NCI-H82 (cell line): ENCODE results near the gene APOC1.
"Not testable (repeated sequence)": the region's sequence is repeated elsewhere in the genome, so short reads cannot be mapped to it uniquely, and the experiment has no call there.

Experiments used
- DNase-seq: peaks from one replicate; lab custom pipeline; 2025; lab: John Stamatoyannopoulos, UW

Gene APOC1

DNA sequence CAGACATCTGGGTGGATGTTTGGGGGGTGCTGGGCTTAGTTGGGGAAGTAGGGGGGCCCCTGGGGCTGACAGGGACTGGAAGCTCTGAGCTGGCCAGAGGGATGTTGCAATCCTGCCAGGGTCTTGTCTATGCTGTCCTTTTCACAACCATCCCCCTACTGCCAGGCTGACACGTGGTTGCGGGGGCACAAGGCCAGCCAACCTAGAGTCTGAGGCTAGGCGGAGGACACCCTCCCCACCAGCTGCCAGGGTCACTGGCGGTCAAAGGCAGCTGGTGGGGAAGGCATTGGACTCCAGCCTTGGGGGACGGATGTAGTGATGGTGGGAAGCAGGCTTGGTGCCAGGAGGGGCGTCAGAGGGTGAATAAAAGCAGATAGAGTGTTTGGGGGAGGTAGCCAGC lies 1.6 kb upstream of the APOC1 start:
- no peak for DNase-seq

DNA sequence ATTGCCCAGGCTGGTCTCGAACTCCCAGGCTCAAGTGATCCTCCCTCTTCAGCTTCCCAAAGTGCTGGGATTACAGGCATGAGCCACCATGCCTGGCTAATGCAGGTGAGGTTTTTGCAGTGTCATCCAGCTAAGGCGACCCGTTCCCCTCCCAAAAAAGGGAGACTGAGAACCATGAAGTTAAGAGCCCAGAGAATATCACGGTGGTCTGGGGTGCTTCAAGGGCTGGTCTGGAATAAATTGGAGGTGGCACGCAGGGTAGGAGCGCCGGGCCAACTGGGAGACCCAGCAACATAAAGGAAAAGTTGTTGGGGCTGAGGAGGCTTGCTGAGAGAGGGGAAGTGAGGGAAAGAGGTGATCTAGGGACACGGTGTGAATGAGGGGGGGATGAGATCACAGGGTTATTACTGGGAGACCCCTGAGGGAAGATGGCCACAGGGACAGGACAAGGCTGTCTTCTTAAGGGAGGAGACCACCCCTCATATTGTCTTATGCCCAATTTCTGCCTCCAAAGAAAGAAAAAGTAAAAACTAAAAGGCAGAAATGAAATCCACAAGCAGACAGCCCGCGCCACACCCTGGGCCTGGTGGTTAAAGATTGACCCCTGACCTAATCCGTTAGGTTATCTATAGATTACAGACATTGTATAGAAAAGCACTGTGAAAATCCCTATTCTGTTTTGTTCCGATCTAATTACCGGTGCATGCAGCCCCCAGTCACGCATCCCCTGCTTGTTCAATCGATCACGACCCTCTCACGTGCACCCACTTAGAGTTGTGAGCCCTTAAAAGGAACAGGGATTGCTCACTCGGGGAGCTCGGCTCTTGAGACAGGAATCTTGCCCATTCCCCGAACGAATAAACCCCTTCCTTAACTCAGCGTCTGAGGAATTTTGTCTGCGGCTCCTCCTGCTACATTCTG lies 636 bp upstream of the APOC1 start:
- DNase-seq: not testable (repeated sequence)

DNA sequence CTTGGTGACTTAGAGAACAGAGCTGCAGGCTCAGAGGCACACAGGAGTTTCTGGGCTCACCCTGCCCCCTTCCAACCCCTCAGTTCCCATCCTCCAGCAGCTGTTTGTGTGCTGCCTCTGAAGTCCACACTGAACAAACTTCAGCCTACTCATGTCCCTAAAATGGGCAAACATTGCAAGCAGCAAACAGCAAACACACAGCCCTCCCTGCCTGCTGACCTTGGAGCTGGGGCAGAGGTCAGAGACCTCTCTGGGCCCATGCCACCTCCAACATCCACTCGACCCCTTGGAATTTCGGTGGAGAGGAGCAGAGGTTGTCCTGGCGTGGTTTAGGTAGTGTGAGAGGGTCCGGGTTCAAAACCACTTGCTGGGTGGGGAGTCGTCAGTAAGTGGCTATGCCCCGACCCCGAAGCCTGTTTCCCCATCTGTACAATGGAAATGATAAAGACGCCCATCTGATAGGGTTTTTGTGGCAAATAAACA lies 9.9 kb downstream of the APOC1 start:
- no peak for DNase-seq

DNA sequence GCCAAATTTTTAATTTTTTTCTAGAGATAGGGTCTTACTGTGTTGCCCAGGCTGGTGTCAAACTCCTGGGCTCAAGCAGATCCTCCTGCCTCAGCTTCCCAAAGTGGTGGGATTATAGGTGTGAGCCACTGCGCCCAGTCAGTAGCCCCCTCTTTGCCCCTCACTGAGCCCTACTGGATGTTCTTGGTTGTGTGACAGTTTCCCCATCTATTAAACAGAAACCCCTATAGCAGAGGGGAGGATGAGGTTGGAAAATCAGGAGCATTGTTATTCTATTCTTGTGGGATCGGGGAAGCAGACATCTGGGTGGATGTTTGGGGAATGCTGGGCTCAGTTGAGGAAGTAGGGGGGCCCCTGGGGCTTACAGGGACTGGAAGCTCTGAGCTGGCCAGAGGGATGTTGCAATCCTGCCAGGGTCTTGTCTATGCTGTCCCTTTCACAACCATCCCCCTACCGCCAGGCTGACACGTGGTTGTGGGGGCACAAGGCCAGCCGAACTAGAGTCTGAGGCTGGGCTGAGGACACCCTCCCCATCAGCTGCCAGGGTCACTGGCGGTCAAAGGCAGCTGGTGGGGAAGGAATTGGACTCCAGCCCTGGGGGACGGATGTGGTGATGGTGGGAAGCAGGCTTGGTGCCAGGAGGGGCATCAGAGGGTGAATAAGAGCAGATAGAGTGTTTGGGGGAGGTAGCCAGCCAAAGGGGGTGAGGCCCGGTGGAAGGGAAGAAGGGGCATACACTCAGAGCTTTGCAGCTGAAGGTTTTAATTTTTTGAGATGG lies 10.9 kb downstream of the APOC1 start:
- no peak for DNase-seq

DNA sequence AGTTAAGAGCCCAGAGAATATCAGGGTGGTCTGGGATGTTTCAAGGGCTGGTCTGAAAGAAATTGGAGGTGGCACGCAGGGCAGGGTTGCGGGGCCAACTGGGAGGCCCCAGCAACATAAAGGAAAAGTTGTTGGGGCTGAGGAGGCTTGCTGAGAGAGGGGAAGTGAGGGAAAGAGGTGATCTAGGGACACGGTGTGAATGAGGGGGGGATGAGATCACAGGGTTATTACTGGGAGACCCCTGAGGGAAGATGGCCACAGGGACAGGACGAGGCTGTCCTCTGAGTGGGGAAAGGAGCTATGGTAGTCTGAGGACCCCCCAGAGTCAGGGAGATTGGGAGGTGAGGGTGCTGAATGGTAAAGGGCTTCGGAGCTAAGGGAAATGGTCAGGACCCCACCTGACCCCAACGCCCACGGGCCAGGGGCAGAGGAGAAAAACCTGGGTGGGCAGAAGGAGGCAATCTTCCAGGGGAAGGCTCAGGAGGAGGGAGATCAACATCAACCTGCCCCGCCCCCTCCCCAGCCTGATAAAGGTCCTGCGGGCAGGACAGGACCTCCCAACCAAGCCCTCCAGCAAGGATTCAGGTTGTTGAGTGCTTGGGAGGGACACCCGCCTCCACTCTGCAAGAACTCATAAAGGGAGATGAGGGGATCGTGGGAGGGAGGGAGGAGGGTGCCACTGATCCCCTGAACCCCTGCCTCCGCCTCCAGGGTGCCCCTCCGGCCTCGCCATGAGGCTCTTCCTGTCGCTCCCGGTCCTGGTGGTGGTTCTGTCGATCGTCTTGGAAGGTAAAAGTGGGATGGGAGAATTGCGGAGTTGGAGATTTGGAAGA lies 12.1 kb downstream of the APOC1 start:
- DNase-seq: not testable (repeated sequence)

DNA sequence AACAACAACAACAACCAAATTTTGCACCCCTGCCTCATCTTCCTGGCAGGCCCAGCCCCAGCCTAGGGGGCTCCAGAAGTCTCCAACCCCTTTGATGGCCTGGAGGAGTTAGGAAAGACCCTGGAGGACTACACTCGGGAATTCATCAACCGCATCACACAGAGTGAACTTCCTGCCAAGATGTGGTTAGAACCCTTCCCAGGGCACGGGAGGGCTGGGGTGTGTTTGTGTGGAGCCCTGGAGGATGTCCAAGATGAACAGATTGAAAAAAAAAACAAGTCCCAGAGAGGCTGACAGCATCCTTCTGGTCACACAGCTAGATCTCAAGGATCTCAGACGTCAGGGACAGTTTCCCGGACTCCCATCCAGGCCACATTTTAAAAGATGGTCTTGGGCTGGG lies 13.3 kb downstream of the APOC1 start:
- DNase-seq: no peak

DNA sequence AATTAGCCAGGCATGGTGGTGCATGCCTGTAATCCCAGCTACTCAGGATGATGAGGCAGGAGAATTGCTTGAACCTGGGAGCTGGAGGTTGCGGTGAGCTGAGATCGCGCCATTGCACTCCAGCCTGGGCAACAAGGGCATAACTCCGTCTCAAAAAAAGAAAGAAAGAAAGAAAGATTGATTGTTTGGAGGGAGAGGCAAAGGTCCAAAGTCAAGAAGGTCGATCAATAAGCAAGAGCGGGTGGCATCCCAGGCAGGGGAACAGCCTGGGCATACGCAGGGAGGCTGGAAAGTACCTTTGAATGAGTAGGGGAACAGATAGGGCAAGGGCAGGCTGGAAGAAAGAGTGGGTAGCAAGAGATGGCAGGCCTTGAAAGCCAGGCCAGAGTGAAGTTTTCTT lies 15.7 kb downstream of the APOC1 start:
- DNase-seq: no peak

DNA sequence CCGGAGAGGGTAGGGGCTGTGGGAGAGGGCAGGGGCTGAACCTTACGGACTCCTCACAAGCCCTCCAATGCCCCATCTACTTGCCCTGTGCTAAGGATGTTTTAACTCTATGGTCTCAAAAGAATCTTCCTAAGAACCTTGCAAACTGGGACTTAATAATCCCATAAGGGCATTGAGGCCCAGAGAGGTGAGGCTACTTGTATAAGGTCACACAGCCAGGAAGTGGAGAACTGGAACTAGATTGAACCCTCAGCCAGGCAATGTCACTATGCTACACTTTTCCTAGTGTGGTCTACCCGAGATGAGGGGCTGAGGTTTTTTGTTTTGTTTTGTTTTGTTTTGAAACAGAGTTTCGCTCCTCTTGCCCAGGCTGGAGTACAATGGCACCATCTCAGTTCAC lies 17.1 kb downstream of the APOC1 start:
- DNase-seq: no peak

DNA sequence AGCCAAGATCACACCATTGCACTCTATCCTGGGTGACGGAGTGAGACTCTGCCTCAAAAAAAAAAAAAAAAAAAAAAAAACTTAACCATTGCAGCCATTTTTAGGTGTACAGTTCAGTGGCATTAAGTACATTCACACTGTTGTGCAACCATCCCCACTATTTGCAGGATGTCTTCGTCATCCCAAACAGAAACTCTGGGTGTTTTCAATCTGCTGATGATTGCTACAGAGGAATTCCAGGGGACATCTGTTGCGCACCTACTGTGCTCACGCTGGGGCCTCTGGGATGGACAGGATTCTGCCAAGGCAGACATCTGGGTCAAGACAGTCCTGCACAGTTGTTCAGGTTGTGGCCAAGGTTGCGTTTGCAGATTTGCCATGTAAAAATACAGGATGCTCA lies 25.3 kb downstream of the APOC1 start:
- no peak for DNase-seq

DNA sequence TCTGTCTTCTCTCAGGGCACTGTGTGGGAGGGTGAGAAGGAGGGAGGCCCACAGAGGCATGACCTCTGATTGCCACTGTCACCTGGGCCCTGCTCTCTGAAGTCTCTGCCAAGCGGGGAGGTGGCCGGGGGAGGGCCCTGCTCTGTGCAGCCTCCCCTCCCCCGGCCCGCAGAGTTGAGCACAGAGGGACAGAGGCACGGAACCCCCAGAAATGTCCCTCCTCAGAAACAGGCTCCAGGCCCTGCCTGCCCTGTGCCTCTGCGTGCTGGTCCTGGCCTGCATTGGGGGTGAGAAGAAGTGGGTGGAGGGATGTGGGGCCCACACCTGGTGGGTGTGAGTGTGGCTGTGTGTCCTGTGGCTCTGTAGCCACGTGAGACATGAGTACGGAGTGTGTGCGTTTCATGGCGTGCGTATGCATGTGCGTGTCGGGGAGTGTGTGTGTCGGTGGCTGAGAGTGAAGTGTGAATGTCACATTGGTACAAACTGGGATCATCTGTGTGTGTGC lies 27.7 kb downstream of the APOC1 start, which contains the start of gene APOC4:
TSS of gene APOC4 (plus strand) at position 171 of the 505 bp plus-strand sequence. CDS start at position 212, 41 bp downstream.
- no peak for DNase-seq

DNA sequence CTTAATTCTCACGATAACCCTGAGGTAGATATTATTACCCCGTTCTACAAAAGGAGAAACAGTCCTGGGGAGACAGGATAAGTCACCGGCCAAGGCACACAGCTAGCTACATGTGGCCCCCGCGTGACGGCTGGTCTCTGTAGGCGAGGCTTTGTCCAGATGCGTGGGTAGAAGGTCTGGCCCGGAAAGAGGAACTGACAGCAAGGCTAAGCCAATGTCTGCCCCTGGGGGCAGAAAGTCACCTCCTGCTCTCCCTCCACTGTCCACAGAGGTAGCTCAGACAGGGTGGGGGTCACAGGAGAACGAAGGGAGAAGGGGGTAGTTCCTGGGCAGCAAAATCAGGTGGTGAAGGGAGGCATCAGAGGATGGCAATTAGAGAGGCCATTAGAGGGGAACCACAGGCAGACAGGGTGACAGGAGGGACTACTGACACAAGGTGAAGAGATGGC lies 29.4 kb downstream of the APOC1 start:
- DNase-seq: no peak

DNA sequence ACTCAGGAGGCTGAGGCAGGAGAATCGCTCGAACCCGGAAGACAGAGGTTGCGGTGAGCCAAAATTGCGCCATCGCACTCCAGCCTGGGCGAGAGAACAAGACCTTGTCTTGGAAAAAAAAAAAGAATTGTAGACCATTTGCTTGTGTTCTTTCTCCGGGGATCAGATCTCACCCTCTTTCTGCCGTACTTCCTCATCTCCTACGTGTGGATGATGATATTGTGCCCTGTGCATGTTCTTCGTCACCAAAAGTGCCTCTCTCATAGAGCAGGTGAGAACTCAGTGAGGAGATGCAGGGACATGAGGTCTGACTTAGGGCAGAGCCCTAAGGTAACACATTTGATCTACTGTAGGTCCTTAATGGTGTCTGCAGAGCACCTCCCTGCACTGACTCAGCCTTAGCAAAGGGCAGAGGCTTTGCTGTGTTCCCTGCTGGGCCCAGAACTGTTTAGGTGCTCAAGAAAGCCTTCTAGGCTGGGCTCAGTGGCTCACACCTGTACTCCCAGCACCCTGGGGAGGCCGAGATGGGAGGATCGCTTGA lies 32.7 kb downstream of the APOC1 start:
- DNase-seq: no peak

DNA sequence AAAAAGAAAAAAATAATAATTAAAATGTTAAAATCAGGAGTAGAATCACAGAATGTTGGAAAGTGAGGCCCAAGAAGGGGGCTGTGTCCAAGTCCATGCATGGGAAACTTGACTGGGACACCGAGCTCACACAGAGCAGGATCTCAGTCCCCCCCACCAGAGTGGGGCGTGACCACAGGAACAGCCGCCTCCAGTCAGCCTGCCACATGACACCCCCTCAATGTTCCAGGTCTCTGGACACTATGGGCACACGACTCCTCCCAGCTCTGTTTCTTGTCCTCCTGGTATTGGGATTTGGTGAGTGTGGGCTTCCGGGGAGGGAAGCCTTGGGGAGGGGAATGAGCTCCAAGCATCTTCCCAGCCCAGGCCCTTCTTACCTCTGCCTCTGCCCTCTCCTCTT lies 33.8 kb downstream of the APOC1 start:
- no peak for DNase-seq

DNA sequence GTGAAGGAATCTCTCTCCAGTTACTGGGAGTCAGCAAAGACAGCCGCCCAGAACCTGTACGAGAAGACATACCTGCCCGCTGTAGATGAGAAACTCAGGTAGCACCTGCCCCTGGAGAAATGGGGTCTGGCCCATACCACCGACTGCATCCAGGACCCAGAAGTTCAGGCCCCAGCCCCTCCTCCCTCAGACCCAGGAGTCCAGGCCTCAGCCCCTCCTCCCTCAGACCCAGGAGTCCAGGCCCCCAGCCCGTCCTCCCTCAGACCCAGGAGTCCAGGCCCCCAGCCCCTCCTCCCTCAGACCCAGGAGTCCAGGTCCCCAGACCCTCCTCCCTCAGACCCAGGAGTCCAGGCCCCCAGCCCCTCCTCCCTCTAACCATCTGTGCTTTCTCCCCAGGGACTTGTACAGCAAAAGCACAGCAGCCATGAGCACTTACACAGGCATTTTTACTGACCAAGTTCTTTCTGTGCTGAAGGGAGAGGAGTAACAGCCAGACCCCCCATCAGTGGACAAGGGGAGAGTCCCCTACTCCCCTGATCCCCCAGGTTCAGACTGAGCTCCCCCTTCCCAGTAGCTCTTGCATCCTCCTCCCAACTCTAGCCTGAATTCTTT lies 34.5 kb downstream of the APOC1 start:
- peak; percentile 45 for DNase-seq

DNA sequence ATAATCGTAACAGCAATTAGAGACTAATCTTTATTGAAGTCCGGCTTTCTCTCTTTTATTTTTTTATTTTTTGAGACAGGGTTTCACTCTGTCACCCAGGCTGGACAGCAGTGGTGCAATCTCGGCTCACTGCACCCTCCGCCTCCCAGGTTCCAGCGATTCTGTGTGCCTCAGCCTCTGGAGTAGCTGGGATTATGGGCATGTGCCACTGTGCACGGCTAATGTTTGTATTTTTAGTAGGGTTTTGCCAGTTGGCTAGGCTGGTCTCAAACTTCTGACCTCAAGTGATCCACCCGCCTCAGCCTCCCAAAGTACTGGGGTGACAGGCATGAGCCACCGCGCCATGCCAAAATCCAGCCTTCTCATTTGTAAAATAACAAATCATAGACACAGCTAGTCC lies 35.1 kb downstream of the APOC1 start:
- no peak for DNase-seq

DNA sequence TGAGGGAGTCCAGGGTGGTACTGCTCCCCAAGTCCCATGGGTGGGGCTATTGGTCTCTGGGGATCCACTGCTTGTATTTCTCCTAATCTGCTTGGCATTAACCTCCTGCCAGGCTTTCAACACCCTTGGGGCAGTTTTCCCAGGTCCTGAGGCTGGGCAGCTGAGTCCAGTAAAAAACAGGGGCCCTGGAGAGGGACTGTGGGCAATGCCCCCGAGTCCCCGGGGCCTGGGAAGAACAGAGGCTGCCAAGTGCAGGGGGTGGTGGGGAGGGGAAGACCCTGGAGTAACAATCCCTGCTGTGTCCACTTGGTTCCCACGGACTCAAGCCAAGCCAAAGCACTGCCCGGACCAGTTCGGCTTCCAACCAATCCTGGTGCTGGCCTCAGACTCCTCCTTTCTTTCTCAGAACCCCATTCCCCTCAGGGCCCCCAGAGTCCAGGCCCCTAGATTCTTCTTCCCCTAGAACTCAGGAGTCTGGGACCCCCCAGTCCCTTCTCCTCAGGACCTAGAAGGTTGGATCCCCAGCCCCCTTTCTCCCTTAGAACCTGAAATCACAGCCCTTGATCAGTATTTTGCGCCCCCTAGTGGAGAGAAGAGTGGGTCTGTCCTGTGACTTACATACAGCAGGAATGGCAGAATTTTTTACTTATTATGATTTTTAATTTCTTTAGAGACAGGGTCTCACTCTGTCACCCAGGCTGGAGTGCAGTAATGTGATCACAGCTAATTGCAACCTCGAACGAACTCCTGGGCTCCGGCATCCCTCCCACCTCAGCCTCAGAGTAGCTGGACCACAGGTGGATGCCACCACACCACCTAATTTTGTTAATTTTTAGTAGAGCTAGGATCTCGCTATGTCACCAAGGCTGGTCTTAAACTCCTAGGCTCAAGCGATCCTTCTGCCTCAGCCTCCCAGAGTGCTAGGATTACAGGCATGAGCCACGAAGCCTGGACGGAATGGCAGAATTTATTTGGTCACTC lies 37.1 kb downstream of the APOC1 start:
- peak; percentile 93 for DNase-seq

DNA sequence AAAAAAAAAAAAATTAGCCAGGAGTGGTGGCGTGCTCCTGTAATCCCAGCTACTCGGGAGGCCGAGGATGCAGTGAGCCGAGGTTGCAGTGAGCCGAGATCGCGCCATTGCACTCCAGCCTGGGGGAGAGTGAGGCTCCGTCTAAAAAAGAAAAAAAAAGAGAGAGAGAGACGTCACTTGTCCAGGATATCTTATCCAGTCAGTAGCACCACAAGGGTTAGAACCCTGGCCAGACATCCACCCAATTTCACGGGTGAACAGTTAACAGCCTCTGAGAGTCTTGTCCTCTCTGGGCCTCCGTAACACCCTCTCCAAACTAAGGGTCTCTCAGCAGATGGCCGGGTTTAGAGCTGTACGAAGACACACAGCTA lies 39.9 kb downstream of the APOC1 start:
- no peak for DNase-seq

DNA sequence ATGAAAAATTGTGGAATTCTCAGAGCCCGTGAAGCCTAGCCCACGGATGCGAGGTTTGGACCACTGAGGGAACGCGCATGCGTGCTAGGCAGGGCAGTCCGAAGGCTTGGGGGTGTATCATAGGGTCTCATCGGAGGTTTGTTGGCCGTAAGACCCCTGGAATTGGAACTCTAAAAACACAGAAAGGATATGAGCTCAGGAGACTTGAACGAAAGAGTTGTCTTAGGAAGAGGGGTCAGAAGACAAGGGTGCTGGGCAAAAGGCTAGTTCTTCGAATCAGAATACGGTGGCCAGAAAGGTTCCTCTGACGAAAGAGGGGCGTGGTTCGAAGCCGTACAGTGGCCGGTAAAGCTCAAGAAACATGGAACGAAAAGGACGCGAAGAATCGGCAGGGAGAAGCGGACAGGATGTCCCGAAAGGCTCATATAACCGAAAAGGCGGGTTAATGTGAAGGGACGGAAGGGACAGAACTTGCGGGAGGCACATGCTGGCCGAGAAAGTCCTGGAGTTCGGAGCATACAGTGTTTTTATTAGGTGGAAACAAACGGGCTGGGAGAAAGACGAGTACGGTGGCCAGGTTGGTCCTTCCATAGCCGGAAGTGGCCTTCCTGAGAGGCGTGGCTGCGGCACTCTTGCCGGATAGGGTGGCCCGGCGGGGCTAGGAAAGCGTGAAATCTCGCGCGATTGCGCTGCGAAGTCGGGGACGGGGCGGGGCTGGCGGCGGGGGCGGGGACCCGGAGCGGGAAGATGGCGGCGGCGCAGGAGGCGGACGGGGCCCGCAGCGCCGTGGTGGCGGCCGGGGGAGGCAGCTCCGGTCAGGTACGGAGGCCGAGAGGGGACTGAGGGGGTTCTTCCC lies 40.5 kb downstream of the APOC1 start, which contains the start of gene CLPTM1:
TSS of gene CLPTM1 (plus strand) at position 732 of the 856 bp plus-strand sequence. CDS start at position 748, 16 bp downstream.
- DNase-seq: peak; percentile 99
